Neural cell (in vitro differentiated cells): ENCODE results near the gene CLBA1. TPM values are rescaled to one million over a fixed set of nuclear protein-coding genes. Genes with fewer than 3 reads are reported as not detected.
A peak's percentile ranks its signal among the peaks of the same experiment; 100 is the strongest.

Experiments
- H2AFZ ChIP-seq: fragments of 200-600, 300-800 bp; sonication (generic), shearing (Covaris generic); 2 replicates; pipeline ENCODE4 v1.6.0; 2014; ENCODE audit warnings: low read depth, mild to moderate bottlenecking, antibody characterized with exemption, low read length, moderate library complexity
- H3F3A ChIP-seq: fragments of 200-600 bp; shearing (Covaris generic); 2 replicates; pipeline ENCODE4 v1.6.1; 2016; ENCODE audit warnings: mild to moderate bottlenecking, moderate library complexity, mixed read lengths, antibody characterized with exemption, low read length; ENCODE audit not compliant: insufficient read depth, poor library complexity, severe bottlenecking
- H3K27ac ChIP-seq: fragments of 200-600, 300-800 bp; sonication (generic), shearing (Covaris generic); 2 replicates; pipeline ENCODE4 v1.5.1; 2014; ENCODE audit warnings: mild to moderate bottlenecking, low read length, moderate library complexity
- H3K27me3 ChIP-seq: fragments of 300-800, 200-600 bp; sonication (generic), shearing (Covaris generic); 2 replicates; pipeline ENCODE4 v1.6.0; 2014; ENCODE audit warnings: mild to moderate bottlenecking, low read depth, low read length, moderate library complexity; ENCODE audit not compliant: insufficient read depth
- H3K36me3 ChIP-seq: fragments of 300-800, 200-600 bp; sonication (generic), shearing (Covaris generic); 2 replicates; pipeline ENCODE4 v1.5.1; 2014; ENCODE audit warnings: mild to moderate bottlenecking, antibody characterized with exemption, low read length, moderate library complexity; ENCODE audit not compliant: insufficient read depth
- H3K4me2 ChIP-seq: fragments of 300-800, 200-600 bp; sonication (generic), shearing (Covaris generic); 2 replicates; pipeline ENCODE4 v1.6.0; 2014; ENCODE audit warnings: mild to moderate bottlenecking, low read length
- H3K4me3 ChIP-seq: fragments of 300-800, 200-600 bp; sonication (generic), shearing (Covaris generic); 2 replicates; pipeline ENCODE4 v1.5.1; 2014; ENCODE audit warnings: mild to moderate bottlenecking, low read length, moderate library complexity
- H3K79me2 ChIP-seq: fragments of 200-600 bp; shearing (Covaris generic); replicated peaks from 2 replicates; pipeline ENCODE4 v1.6.0; 2014; ENCODE audit warnings: mild to moderate bottlenecking, low read length, moderate library complexity; ENCODE audit not compliant: insufficient read depth
- H3K9ac ChIP-seq: fragments of 300-800, 200-600 bp; sonication (generic), shearing (Covaris generic); 2 replicates; pipeline ENCODE4 v1.6.1; 2016; ENCODE audit warnings: mild to moderate bottlenecking, low read length, mixed read lengths
- H3K9me2 ChIP-seq: fragments of 200-600 bp; shearing (Covaris generic); 2 replicates; pipeline ENCODE4 v1.6.1; 2016; ENCODE audit warnings: mild to moderate bottlenecking, low read length, mixed read lengths; ENCODE audit not compliant: insufficient read depth
- H3K9me3 ChIP-seq: fragments of 200-600, 300-800 bp; sonication (generic), shearing (Covaris generic); 2 replicates; pipeline ENCODE4 v1.6.1; 2016; ENCODE audit warnings: mild to moderate bottlenecking, mixed run types, low read length, moderate library complexity, mixed read lengths
- H4K20me1 ChIP-seq: fragments of 200-600 bp; shearing (Covaris generic); 2 replicates; pipeline ENCODE4 v1.6.1; 2016; ENCODE audit warnings: mild to moderate bottlenecking, mixed run types; ENCODE audit not compliant: insufficient read depth
- CTCF ChIP-seq: fragments of 450-650 bp; IDR thresholded peaks from 2 replicates; pipeline ENCODE4 v1.5.1; 2014; ENCODE audit warnings: antibody characterized with exemption, mild to moderate bottlenecking, moderate library complexity; ENCODE audit not compliant: poor library complexity, severe bottlenecking
- EP300 ChIP-seq: fragments of 450-650 bp; conservative IDR thresholded peaks from 2 replicates; pipeline ENCODE4 v1.6.1; 2014; ENCODE audit warnings: antibody characterized with exemption, mild to moderate bottlenecking, moderate library complexity; ENCODE audit not compliant: poor library complexity, severe bottlenecking
- EZH2 ChIP-seq: fragments of 200-600, 300-800 bp; shearing (Covaris generic), sonication (generic); IDR thresholded peaks from 2 replicates; pipeline ENCODE4 v1.6.1; 2014; ENCODE audit warnings: antibody characterized with exemption, low read length, borderline replicate concordance, mild to moderate bottlenecking; ENCODE audit not compliant: insufficient read depth, poor library complexity, severe bottlenecking
- MXI1 ChIP-seq: fragments of 450-650 bp; conservative IDR thresholded peaks from 2 replicates; pipeline ENCODE4 v1.6.1; 2014; ENCODE audit warnings: antibody characterized with exemption, mild to moderate bottlenecking; ENCODE audit not compliant: poor library complexity, severe bottlenecking
- POLR2AphosphoS5 ChIP-seq: IDR thresholded peaks from 2 replicates; pipeline ENCODE4 v1.6.1; 2012
- RAD21 ChIP-seq: fragments of 450-650 bp; conservative IDR thresholded peaks from 2 replicates; pipeline ENCODE4 v1.6.1; 2014; ENCODE audit warnings: antibody characterized with exemption, mild to moderate bottlenecking, moderate library complexity
- REST ChIP-seq: IDR thresholded peaks from 2 replicates; pipeline ENCODE4 v1.6.1; 2012; ENCODE audit warnings: borderline replicate concordance
- SMC3 ChIP-seq: fragments of 450-650 bp; conservative IDR thresholded peaks from 2 replicates; pipeline ENCODE4 v1.6.1; 2014; ENCODE audit warnings: antibody characterized with exemption, mild to moderate bottlenecking, moderate library complexity; ENCODE audit not compliant: poor library complexity
- TAF1 ChIP-seq: IDR thresholded peaks from 2 replicates; pipeline ENCODE4 v1.6.1; 2012; ENCODE audit warnings: low read depth
- polyA plus RNA-seq: library from polyadenylated mRNA; depleted of rRNA; stranded (reverse); fragments of >200 nt; gene quantifications from 2 replicates; pipeline ENCODE4 v1.2.3, GENCODE V29; 2014

CLBA1 gene
- polyA plus RNA-seq, 1 donor from 2014 or later = 27.8 TPM

GRCh38 chr14:104977681-104978653, 7.6 kb upstream of the CLBA1 start, which contains the start of gene AHNAK2:
TSS of gene AHNAK2 (minus strand) at chr14:104978374. CDS start at chr14:104978237, 137 bp downstream.
- H4K20me1 ChIP-seq = no peaks in the 10 kb centered on the region
- TF ChIP-seq EP300 (peak; percentile 21), REST (no peak), MXI1 (peak; percentile 47)
- no peaks in the 10 kb centered on the region for H3K36me3 ChIP-seq
- H3K79me2 ChIP-seq = no peaks in the 10 kb centered on the region
- no peaks in the 10 kb centered on the region for H3K9me3 ChIP-seq
- H2AFZ ChIP-seq = no peak within 1 kb of the TSS
- H3K9ac ChIP-seq = peak within 1 kb of the TSS; percentile 56
- no peaks in the 10 kb centered on the region for H3F3A ChIP-seq
- H3K4me2 ChIP-seq = peak within 1 kb of the TSS; percentile 58
- H3K27ac ChIP-seq = no peak within 1 kb of the TSS
- H3K27me3 ChIP-seq = peaks cover 27% of the 10 kb centered on the region
- H3K4me3 ChIP-seq = peak within 1 kb of the TSS; percentile 70
- no peaks in the 10 kb centered on the region for H3K9me2 ChIP-seq

GRCh38 chr14:104978746-104979691, 6.6 kb upstream of the CLBA1 start:
- no peak overlapping the region for H3K4me2 ChIP-seq

More at GRCh38 chr14:104978746-104979691, 6.6 kb upstream of the CLBA1 start:
- H2AFZ ChIP-seq = no peak overlapping the region
- H4K20me1 ChIP-seq = no peaks in the 10 kb centered on the region
- no peaks in the 10 kb centered on the region for H3K9me3 ChIP-seq
- no peaks in the 10 kb centered on the region for H3F3A ChIP-seq
- H3K4me3 ChIP-seq = peak overlapping the region; percentile 57
- no peaks in the 10 kb centered on the region for H3K79me2 ChIP-seq
- H3K36me3 ChIP-seq = no peaks in the 10 kb centered on the region
- no peak overlapping the region for H3K27ac ChIP-seq
- H3K9me2 ChIP-seq = no peaks in the 10 kb centered on the region
- H3K9ac ChIP-seq = no peak overlapping the region
- TF ChIP-seq REST = no peak
- no peak for TF ChIP-seq POLR2AphosphoS5
- no peak for TF ChIP-seq CTCF
- no peak for TF ChIP-seq SMC3
- no peak for TF ChIP-seq RAD21
- TF ChIP-seq EP300 = no peak
- TF ChIP-seq EZH2 = no peak
- no peak for TF ChIP-seq MXI1
- no peak for TF ChIP-seq TAF1
- H3K27me3 ChIP-seq = peaks cover 27% of the 10 kb centered on the region
